PFSK-1 (cell line): ENCODE results near the gene ABCB8.

Experiments
- SIN3A ChIP-seq: IDR thresholded peaks from 2 replicates; pipeline ENCODE4 v1.6.1; 2012; ENCODE audit warnings: mild to moderate bottlenecking, low read length, moderate library complexity, borderline replicate concordance; ENCODE audit not compliant: insufficient read depth
- TF ChIP-seq, protein P1 (sequence below), 2 experiments: IDR thresholded peaks; 2 replicates each; pipeline versions ENCODE4 v1.6.1 to v1.8.0; 2011 to 2012; ENCODE audit warnings: low read depth in 2 of 2, low read length in 2 of 2, control low read depth in 1 of 2, inconsistent platforms in 1 of 2, mild to moderate bottlenecking in 1 of 2, moderate library complexity in 1 of 2; ENCODE audit not compliant: insufficient read depth in 1 of 2

DNA sequence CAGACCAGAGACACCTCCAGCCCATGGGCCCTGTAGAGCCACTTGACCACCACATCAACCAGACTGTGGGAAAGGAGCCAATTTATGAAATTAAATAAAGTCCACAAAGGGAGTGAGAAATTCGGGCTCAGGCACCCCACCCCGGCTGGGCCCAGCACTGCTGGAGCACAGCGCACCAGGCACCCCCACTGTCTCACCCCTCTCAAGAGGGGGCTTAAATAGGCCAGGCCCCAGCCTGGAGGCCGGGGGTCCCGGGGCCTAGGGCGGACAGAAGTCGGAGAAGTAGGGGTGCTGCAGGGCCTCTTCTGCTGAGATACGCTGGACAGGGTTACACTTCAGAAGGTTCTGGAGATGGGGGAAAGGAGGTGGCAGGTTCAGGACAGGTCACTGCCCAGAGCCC lies 25.5 kb downstream of the ABCB8 start:
- no peak for TF ChIP-seq SIN3A
- TF ChIP-seq, protein P1, sequence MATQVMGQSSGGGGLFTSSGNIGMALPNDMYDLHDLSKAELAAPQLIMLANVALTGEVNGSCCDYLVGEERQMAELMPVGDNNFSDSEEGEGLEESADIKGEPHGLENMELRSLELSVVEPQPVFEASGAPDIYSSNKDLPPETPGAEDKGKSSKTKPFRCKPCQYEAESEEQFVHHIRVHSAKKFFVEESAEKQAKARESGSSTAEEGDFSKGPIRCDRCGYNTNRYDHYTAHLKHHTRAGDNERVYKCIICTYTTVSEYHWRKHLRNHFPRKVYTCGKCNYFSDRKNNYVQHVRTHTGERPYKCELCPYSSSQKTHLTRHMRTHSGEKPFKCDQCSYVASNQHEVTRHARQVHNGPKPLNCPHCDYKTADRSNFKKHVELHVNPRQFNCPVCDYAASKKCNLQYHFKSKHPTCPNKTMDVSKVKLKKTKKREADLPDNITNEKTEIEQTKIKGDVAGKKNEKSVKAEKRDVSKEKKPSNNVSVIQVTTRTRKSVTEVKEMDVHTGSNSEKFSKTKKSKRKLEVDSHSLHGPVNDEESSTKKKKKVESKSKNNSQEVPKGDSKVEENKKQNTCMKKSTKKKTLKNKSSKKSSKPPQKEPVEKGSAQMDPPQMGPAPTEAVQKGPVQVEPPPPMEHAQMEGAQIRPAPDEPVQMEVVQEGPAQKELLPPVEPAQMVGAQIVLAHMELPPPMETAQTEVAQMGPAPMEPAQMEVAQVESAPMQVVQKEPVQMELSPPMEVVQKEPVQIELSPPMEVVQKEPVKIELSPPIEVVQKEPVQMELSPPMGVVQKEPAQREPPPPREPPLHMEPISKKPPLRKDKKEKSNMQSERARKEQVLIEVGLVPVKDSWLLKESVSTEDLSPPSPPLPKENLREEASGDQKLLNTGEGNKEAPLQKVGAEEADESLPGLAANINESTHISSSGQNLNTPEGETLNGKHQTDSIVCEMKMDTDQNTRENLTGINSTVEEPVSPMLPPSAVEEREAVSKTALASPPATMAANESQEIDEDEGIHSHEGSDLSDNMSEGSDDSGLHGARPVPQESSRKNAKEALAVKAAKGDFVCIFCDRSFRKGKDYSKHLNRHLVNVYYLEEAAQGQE (IDR thresholded peaks at IDR 0.05; ENCODE audit: insufficient read depth in 1 of 2, low read depth in 2 of 2, low read length in 2 of 2), result no peak
